ENCODE data around the gene MSGN1.

- TF ChIP-seq CTCF (IDR thresholded peaks at IDR 0.05), result no peak
- no peak for TF ChIP-seq POLR2A (IDR thresholded peaks at IDR 0.05)
These were observed 15.4 kb upstream of the MSGN1 start for GRCh38 chr2:17800693-17801458.

All from testis (tissue), 2 donors.